Sigmoid colon (tissue), 4 donors: ENCODE measurements around the gene RRP1.

Experiments
- CTCF ChIP-seq, 4 experiments: fragments of 450-650 bp in 3 of 4; fragments of 200-600 bp in 1 of 4; IDR thresholded peaks; one replicate each; pipeline ENCODE4 v1.5.1; 2016 to 2019; ENCODE audit warnings: antibody characterized with exemption in 4 of 4, mild to moderate bottlenecking in 3 of 4, moderate library complexity in 2 of 4
- EP300 ChIP-seq, 4 donors: sonication (generic); formaldehyde crosslinking; IDR thresholded peaks; one replicate each; pipeline ENCODE4 v1.6.1; 2017; ENCODE audit warnings: antibody characterized with exemption in 4 of 4
- POLR2A ChIP-seq, 2 donors: fragments of 450-650 bp; IDR thresholded peaks; one replicate each; pipeline ENCODE4 v1.6.1; 2016; ENCODE audit warnings: antibody characterized with exemption in 2 of 2, mild to moderate bottlenecking in 2 of 2, moderate library complexity in 2 of 2
- POLR2AphosphoS5 ChIP-seq, 4 donors: sonication (generic); formaldehyde crosslinking; IDR thresholded peaks; one replicate each; pipeline ENCODE4 v1.6.1; 2017; ENCODE audit warnings: antibody characterized with exemption in 4 of 4

- no peak for TF ChIP-seq POLR2A (IDR thresholded peaks at IDR 0.05)
- TF ChIP-seq CTCF (IDR thresholded peaks at IDR 0.05) = no peak
- no peak for TF ChIP-seq EP300 (IDR thresholded peaks at IDR 0.05)
- TF ChIP-seq POLR2AphosphoS5 (IDR thresholded peaks at IDR 0.05) = no peak
These were observed 56.0 kb downstream of the RRP1 start for GRCh38 chr21:43845386-43845785.
